ENCODE data around the gene TNIK. TPM values are rescaled to one million over a fixed set of nuclear protein-coding genes. Genes with fewer than 3 reads are reported as not detected.

The TNIK gene
- total RNA-seq, 1 donor from 2014 or later = 38.1 TPM

DNA sequence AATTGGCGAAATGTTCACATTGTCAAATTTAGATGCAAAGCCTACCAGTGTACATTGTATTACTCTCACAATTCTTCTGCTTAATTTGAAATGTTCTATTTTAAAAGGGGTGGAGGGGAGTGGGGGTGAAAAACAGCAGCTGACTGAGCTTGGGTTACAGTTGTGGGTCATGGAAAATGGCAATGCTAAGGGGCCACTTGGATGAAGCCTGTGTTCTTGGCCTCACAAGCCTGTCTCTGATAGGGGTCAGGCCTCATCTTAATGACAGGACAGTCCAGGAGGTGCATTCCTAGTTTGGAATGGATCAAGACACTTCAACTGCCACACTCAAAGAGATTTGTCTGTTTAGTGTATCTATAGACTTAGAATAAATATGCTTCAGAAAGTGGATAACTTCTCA, 158.2 kb downstream of the TNIK start:
- DNase-seq (ENCODE audit: extremely low spot score, unreplicated experiment) = no peak
- no peak overlapping the region for H3K27ac Mint-ChIP-seq
- peaks cover 5% of the 10 kb centered on the region for H3K9me3 Mint-ChIP-seq
- H3K36me3 Mint-ChIP-seq = no peaks in the 10 kb centered on the region
- no peak overlapping the region for H3K4me3 Mint-ChIP-seq
- peaks cover 4% of the 10 kb centered on the region for H3K4me1 Mint-ChIP-seq (ENCODE audit: unreplicated experiment)
- TF ChIP-seq, protein P1, sequence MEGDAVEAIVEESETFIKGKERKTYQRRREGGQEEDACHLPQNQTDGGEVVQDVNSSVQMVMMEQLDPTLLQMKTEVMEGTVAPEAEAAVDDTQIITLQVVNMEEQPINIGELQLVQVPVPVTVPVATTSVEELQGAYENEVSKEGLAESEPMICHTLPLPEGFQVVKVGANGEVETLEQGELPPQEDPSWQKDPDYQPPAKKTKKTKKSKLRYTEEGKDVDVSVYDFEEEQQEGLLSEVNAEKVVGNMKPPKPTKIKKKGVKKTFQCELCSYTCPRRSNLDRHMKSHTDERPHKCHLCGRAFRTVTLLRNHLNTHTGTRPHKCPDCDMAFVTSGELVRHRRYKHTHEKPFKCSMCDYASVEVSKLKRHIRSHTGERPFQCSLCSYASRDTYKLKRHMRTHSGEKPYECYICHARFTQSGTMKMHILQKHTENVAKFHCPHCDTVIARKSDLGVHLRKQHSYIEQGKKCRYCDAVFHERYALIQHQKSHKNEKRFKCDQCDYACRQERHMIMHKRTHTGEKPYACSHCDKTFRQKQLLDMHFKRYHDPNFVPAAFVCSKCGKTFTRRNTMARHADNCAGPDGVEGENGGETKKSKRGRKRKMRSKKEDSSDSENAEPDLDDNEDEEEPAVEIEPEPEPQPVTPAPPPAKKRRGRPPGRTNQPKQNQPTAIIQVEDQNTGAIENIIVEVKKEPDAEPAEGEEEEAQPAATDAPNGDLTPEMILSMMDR (conservative IDR thresholded peaks at IDR 0.05) = no peak
- H3K27me3 Mint-ChIP-seq = no peaks in the 10 kb centered on the region

DNA sequence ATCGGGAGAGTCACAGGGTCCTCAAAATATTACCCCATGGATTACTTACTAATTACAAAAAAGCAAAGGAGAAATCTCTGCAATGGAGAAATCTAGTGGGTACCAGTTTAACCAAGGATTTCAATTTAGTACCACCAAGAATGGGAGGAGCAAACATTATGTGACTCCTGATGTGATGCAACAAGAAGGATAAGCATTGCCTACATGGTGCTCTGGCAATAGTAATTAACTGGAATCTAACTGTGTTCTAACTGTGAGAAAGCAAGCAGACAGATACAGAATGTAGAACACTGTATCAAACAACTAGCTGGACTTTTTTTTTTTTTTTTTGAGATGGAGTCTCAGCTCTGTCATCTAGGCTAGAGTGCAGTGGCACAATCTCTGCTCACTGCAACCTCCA, 159.2 kb downstream of the TNIK start:
- Mint-ChIP-seq H3K27me3 (no peaks in the 10 kb centered on the region), H3K36me3 (no peaks in the 10 kb centered on the region), H3K4me3 (no peak overlapping the region), H3K9me3 (peaks cover 5% of the 10 kb centered on the region), H3K27ac (no peak overlapping the region), H3K4me1 (ENCODE audit: unreplicated experiment) (peaks cover 5% of the 10 kb centered on the region)
- DNase-seq (ENCODE audit: extremely low spot score, unreplicated experiment) = no peak
- TF ChIP-seq, protein P1 (conservative IDR thresholded peaks at IDR 0.05) = no peak

DNA sequence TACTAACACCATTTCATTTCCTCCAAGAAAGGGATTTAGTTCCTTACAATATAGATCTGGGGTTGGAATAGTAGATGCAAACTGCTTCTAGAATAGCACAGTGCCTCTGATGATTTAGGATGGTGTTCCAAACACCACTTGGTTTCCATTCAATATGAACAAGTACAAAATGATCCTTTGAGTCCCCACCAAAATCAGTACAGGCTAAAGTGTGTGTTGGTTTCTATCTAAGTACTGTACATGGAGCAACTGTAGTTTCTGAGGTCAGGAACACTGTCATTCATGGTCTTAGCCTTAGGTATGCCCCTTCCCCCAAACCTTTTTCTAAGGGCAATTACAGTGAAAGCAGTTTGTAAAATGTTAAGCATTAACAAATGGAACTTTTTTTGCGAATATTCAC, 162.3 kb downstream of the TNIK start:
- no peaks in the 10 kb centered on the region for H3K9me3 Mint-ChIP-seq
- H3K27me3 Mint-ChIP-seq = no peaks in the 10 kb centered on the region
- no peak overlapping the region for H3K27ac Mint-ChIP-seq
- no peaks in the 10 kb centered on the region for H3K36me3 Mint-ChIP-seq
- H3K4me1 Mint-ChIP-seq (ENCODE audit: unreplicated experiment) = peaks cover 16% of the 10 kb centered on the region
- DNase-seq (ENCODE audit: extremely low spot score, unreplicated experiment) = no peak
- TF ChIP-seq, protein P1 (conservative IDR thresholded peaks at IDR 0.05) = no peak
- H3K4me3 Mint-ChIP-seq = no peak overlapping the region

DNA sequence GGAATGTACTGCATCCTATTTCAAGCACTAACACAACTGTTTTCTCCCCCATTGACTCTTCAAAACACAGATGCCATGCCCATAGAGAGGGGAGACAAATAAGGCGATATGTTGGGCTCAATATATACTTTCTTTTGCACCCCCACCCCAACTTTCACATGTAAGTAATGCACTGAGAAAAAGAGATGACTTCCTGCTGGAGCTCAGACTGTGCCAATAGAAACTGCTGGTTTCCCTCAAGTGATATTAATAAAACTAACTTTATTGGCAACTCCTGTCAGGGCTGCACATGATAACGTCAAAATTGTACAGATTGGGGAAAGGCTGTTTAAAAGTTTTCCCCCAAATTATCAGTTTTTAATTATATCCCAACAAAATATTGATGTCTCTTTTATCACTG, 163.0 kb downstream of the TNIK start:
- Mint-ChIP-seq H3K4me1 (ENCODE audit: unreplicated experiment) (peaks cover 16% of the 10 kb centered on the region), H3K36me3 (no peaks in the 10 kb centered on the region), H3K9me3 (no peaks in the 10 kb centered on the region), H3K27ac (no peak overlapping the region), H3K4me3 (no peak overlapping the region), H3K27me3 (no peaks in the 10 kb centered on the region)
- TF ChIP-seq, protein P1 (conservative IDR thresholded peaks at IDR 0.05) = no peak
- DNase-seq (ENCODE audit: extremely low spot score, unreplicated experiment) = no peak

DNA sequence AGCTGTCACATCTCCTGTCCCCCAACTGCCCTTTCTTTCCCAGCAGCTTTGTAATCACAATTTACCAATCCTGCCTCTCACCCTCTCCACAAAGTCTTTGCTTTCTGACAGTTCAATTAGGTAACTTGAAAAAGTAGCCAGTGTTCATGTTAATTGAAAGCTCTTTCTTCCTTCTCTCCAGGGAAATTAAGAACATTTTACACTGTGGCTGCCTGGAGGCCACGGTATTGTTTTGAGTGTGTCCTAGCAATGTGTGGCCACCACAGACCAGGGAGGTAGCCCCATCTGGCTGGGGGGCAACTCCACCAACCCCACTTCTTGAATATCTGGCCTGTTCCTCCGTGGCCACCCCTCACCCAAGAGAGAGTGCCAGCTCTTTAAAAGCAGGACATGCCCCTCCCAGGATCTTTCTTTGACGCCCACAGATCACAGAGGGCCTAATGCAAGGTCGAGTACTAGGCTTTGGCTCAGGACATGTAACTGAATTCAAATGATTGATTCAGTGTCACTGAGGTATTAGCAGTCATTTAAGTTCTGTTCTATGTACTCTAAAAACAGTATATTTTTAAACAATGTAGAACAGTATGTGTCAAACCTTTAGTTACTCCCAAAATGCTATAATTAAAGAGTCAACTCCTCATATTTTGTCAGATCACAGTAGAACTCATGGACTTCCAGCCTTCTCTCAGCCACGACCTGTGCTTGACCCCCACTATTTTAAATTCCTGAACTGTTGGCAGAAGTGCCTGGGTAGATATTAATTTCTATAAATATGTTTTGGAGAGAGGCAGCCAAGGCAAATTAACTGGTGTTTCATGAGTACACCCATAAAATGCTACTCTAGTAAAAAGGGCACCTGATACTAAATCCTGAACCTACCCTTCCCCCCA, 164.5 kb downstream of the TNIK start:
- no peak for DNase-seq (ENCODE audit: extremely low spot score, unreplicated experiment)
- TF ChIP-seq, protein P1 (conservative IDR thresholded peaks at IDR 0.05) = no peak
- Mint-ChIP-seq H3K9me3 (no peaks in the 10 kb centered on the region), H3K36me3 (no peaks in the 10 kb centered on the region), H3K27ac (no peak overlapping the region), H3K4me3 (no peak overlapping the region), H3K27me3 (no peaks in the 10 kb centered on the region), H3K4me1 (ENCODE audit: unreplicated experiment) (peaks cover 16% of the 10 kb centered on the region)
